SK-N-SH treated with all-trans-retinoic acid at 6 μM for 48 hours (cell line): Measurements from ENCODE around the gene ABI2.
"Not testable (repeated sequence)": the region's sequence is repeated elsewhere in the genome, so short reads cannot be mapped to it uniquely, and the experiment has no call there.

ENCODE experiments used
- ATAC-seq: fragments of 200-7000 bp; cut with Tn5 transposase; 3 replicates; pipeline ENCODE4 v1.9.1; 2020; ENCODE audit warnings: mild to moderate bottlenecking, moderate library complexity
- BACH2 ChIP-seq: fragments of 250-450 bp; sonication (Bioruptor Pico); IDR thresholded peaks from 2 replicates; pipeline ENCODE4 v1.9.0; 2021; ENCODE audit warnings: mild to moderate bottlenecking, borderline replicate concordance
- CSDC2 ChIP-seq: fragments of 250-450 bp; sonication (Bioruptor Pico); IDR thresholded peaks from 2 replicates; pipeline ENCODE4 v1.5.0; 2020; ENCODE audit warnings: mild to moderate bottlenecking, moderate library complexity
- ESRRG ChIP-seq: fragments of 250-450 bp; sonication (Bioruptor Pico); IDR thresholded peaks from 2 replicates; pipeline ENCODE4 v1.6.1; 2021; ENCODE audit warnings: mild to moderate bottlenecking
- GLIS3 ChIP-seq: fragments of 250-450 bp; sonication (Bioruptor Pico); IDR thresholded peaks from 2 replicates; pipeline ENCODE4 v1.5.0; 2020; ENCODE audit warnings: mild to moderate bottlenecking, moderate library complexity
- ISL1 ChIP-seq: fragments of 250-450 bp; sonication (Bioruptor Pico); IDR thresholded peaks from 2 replicates; pipeline ENCODE4 v2.1.2; 2022; ENCODE audit warnings: mild to moderate bottlenecking, moderate library complexity
- OSR1 ChIP-seq: fragments of 250-450 bp; sonication (Bioruptor Pico); IDR thresholded peaks from 2 replicates; pipeline ENCODE4 v1.8.0; 2022; ENCODE audit warnings: moderate library complexity, mild to moderate bottlenecking, inconsistent platforms
- RARB ChIP-seq: fragments of 250-450 bp; sonication (Bioruptor Pico); IDR thresholded peaks from 2 replicates; pipeline ENCODE4 v1.8.0; 2021; ENCODE audit warnings: mild to moderate bottlenecking, moderate library complexity
- SNAI2 ChIP-seq: fragments of 250-450 bp; sonication (Bioruptor Pico); IDR thresholded peaks from 2 replicates; pipeline ENCODE4 v1.5.0; 2020; ENCODE audit warnings: mild to moderate bottlenecking, moderate library complexity
- TCF4 ChIP-seq: fragments of 250-450 bp; sonication (Bioruptor Pico); IDR thresholded peaks from 2 replicates; pipeline ENCODE4 v1.8.0; 2021; ENCODE audit warnings: mild to moderate bottlenecking, moderate library complexity, borderline replicate concordance
- TOX ChIP-seq: fragments of 250-450 bp; sonication (Bioruptor Pico); IDR thresholded peaks from 2 replicates; pipeline ENCODE4 v1.8.0; 2021; ENCODE audit warnings: mild to moderate bottlenecking, moderate library complexity, borderline replicate concordance
- ZC3H10 ChIP-seq: fragments of 250-450 bp; sonication (Bioruptor Pico); IDR thresholded peaks from 2 replicates; pipeline ENCODE4 v1.5.1; 2021; ENCODE audit warnings: mild to moderate bottlenecking, moderate library complexity
- ZFP3 ChIP-seq: fragments of 250-450 bp; sonication (Bioruptor Pico); IDR thresholded peaks from 2 replicates; pipeline ENCODE4 v1.5.0; 2020; ENCODE audit warnings: mild to moderate bottlenecking, moderate library complexity
- ZFP30 ChIP-seq: fragments of 450-650 bp; formaldehyde crosslinking; IDR thresholded peaks from 2 replicates; pipeline ENCODE4 v1.5.0; 2022; ENCODE audit warnings: mild to moderate bottlenecking, moderate library complexity
- ZNF565 ChIP-seq: fragments of 450-650 bp; formaldehyde crosslinking; conservative IDR thresholded peaks from 2 replicates; pipeline ENCODE4 v1.5.0; 2020; ENCODE audit warnings: low read depth, mild to moderate bottlenecking, moderate library complexity
- ZNF8 ChIP-seq: fragments of 450-650 bp; formaldehyde crosslinking; IDR thresholded peaks from 2 replicates; pipeline ENCODE4 v1.5.0; 2020; ENCODE audit warnings: mild to moderate bottlenecking, moderate library complexity
- TF ChIP-seq, protein P1 (sequence below): fragments of 250-450 bp; sonication (Bioruptor Pico); IDR thresholded peaks from 2 replicates; pipeline ENCODE4 v1.8.0; 2021; ENCODE audit warnings: low read depth, mild to moderate bottlenecking, moderate library complexity, borderline replicate concordance
- TF ChIP-seq, protein P2 (sequence below): fragments of 250-450 bp; sonication (Bioruptor Pico); IDR thresholded peaks from 2 replicates; pipeline ENCODE4 v1.5.0; 2020; ENCODE audit warnings: mild to moderate bottlenecking, moderate library complexity
- TF ChIP-seq, protein P3 (sequence below): fragments of 250-450 bp; sonication (Bioruptor Pico); IDR thresholded peaks from 2 replicates; pipeline ENCODE4 v1.5.1; 2021; ENCODE audit warnings: mild to moderate bottlenecking, moderate library complexity
- TF ChIP-seq, protein P4 (sequence below): fragments of 250-450 bp; sonication (Bioruptor Pico); IDR thresholded peaks from 2 replicates; pipeline ENCODE4 v1.8.0; 2020; ENCODE audit warnings: mild to moderate bottlenecking, moderate library complexity, borderline replicate concordance

The ABI2 gene

DNA sequence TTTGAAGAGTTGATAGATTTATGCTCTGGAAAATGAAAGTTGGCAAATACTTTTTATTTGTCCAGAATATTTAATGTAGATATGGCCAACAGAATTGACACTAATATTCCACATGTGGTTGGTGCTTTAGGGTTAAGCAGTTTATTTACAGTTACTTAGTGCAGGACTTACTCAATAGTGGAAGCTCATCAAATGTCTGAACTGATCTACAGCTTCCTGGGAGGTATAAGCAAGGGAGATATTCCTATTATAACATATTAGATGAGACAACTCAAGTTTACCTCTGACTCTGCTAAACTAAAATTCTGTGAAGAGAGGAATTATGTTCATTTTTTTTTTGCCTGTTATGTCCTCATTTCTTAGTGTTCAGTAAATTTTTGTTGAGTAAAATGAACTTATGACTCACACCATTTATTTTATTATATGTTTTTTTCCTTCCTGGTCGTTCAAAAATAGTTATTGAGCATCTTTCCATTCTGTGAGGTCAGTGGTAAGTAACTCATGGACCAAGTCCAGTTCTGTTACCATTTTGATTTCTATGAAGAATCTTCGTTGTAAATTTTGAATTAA lies 13.6 kb downstream of the ABI2 start:
- no peak for TF ChIP-seq ZC3H10 (CRISPR knock-in tag)
- TF ChIP-seq ESRRG (CRISPR knock-in tag): no peak
- no peak for TF ChIP-seq ZNF565
- no peak for TF ChIP-seq ZNF8
- TF ChIP-seq ISL1: no peak
- TF ChIP-seq ZFP30: no peak
- TF ChIP-seq OSR1 (CRISPR knock-in tag): no peak
- TF ChIP-seq CSDC2 (CRISPR knock-in tag): no peak
- TF ChIP-seq, protein P1, sequence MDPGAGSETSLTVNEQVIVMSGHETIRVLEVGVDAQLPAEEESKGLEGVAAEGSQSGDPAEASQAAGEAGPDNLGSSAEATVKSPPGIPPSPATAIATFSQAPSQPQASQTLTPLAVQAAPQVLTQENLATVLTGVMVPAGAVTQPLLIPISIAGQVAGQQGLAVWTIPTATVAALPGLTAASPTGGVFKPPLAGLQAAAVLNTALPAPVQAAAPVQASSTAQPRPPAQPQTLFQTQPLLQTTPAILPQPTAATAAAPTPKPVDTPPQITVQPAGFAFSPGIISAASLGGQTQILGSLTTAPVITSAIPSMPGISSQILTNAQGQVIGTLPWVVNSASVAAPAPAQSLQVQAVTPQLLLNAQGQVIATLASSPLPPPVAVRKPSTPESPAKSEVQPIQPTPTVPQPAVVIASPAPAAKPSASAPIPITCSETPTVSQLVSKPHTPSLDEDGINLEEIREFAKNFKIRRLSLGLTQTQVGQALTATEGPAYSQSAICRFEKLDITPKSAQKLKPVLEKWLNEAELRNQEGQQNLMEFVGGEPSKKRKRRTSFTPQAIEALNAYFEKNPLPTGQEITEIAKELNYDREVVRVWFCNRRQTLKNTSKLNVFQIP (CRISPR knock-in tag): no peak
- TF ChIP-seq, protein P2, sequence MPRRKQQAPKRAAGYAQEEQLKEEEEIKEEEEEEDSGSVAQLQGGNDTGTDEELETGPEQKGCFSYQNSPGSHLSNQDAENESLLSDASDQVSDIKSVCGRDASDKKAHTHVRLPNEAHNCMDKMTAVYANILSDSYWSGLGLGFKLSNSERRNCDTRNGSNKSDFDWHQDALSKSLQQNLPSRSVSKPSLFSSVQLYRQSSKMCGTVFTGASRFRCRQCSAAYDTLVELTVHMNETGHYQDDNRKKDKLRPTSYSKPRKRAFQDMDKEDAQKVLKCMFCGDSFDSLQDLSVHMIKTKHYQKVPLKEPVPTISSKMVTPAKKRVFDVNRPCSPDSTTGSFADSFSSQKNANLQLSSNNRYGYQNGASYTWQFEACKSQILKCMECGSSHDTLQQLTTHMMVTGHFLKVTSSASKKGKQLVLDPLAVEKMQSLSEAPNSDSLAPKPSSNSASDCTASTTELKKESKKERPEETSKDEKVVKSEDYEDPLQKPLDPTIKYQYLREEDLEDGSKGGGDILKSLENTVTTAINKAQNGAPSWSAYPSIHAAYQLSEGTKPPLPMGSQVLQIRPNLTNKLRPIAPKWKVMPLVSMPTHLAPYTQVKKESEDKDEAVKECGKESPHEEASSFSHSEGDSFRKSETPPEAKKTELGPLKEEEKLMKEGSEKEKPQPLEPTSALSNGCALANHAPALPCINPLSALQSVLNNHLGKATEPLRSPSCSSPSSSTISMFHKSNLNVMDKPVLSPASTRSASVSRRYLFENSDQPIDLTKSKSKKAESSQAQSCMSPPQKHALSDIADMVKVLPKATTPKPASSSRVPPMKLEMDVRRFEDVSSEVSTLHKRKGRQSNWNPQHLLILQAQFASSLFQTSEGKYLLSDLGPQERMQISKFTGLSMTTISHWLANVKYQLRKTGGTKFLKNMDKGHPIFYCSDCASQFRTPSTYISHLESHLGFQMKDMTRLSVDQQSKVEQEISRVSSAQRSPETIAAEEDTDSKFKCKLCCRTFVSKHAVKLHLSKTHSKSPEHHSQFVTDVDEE (CRISPR knock-in tag): no peak
- TF ChIP-seq, protein P3, sequence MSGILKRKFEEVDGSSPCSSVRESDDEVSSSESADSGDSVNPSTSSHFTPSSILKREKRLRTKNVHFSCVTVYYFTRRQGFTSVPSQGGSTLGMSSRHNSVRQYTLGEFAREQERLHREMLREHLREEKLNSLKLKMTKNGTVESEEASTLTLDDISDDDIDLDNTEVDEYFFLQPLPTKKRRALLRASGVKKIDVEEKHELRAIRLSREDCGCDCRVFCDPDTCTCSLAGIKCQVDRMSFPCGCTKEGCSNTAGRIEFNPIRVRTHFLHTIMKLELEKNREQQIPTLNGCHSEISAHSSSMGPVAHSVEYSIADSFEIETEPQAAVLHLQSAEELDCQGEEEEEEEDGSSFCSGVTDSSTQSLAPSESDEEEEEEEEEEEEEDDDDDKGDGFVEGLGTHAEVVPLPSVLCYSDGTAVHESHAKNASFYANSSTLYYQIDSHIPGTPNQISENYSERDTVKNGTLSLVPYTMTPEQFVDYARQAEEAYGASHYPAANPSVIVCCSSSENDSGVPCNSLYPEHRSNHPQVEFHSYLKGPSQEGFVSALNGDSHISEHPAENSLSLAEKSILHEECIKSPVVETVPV (CRISPR knock-in tag): no peak
- TF ChIP-seq SNAI2 (CRISPR knock-in tag): no peak
- no peak for TF ChIP-seq BACH2 (CRISPR knock-in tag)
- TF ChIP-seq GLIS3 (CRISPR knock-in tag): no peak
- no peak for ATAC-seq

DNA sequence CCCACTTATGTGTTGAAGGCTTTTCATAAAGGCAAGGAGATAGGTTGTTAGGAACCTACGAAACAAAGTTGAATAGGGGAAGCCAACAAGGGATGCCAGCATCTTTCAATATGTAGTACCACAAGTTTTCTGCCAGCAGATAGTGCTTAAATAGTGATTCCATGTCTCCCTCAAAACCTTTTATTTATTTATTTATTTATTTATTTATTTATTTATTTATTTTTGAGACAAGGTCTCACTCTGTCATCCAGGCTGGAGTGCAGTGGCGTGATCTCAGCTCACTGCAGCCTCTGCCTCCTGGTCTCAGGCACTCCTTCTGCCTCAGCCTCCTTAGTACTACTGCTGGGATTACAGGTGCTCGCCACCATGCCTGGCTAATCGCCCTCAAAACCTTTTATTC lies 14.2 kb downstream of the ABI2 start:
- not testable (repeated sequence) for ATAC-seq

DNA sequence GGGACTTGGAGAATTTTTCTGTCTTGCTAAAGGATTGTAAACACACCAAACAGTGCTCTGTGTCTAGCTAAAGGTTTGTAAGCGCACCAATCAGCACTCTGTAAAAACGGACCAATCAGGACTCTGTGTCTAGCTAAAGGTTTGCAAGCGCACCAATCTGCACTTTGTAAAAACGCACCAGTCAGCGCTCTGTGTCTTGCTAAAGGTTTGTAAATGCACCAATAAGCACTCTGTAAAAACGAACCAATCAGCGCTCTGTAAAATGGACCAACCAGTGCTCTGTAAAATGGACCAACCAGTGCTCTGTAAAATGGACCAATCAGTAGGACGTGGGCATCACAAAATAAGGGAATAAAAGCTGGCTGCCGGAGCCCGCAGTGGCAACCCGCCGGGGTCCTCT lies 16.5 kb downstream of the ABI2 start:
- no peak for TF ChIP-seq BACH2 (CRISPR knock-in tag)
- TF ChIP-seq GLIS3 (CRISPR knock-in tag): no peak
- no peak for TF ChIP-seq ZNF565
- TF ChIP-seq ZC3H10 (CRISPR knock-in tag): no peak
- no peak for TF ChIP-seq ZFP30
- TF ChIP-seq, protein P1 (CRISPR knock-in tag): no peak
- TF ChIP-seq, protein P2 (CRISPR knock-in tag): no peak
- no peak for TF ChIP-seq CSDC2 (CRISPR knock-in tag)
- TF ChIP-seq RARB (CRISPR knock-in tag): no peak
- TF ChIP-seq TCF4 (CRISPR knock-in tag): no peak
- no peak for TF ChIP-seq ESRRG (CRISPR knock-in tag)
- TF ChIP-seq ZNF8: no peak
- no peak for TF ChIP-seq OSR1 (CRISPR knock-in tag)
- TF ChIP-seq, protein P4, sequence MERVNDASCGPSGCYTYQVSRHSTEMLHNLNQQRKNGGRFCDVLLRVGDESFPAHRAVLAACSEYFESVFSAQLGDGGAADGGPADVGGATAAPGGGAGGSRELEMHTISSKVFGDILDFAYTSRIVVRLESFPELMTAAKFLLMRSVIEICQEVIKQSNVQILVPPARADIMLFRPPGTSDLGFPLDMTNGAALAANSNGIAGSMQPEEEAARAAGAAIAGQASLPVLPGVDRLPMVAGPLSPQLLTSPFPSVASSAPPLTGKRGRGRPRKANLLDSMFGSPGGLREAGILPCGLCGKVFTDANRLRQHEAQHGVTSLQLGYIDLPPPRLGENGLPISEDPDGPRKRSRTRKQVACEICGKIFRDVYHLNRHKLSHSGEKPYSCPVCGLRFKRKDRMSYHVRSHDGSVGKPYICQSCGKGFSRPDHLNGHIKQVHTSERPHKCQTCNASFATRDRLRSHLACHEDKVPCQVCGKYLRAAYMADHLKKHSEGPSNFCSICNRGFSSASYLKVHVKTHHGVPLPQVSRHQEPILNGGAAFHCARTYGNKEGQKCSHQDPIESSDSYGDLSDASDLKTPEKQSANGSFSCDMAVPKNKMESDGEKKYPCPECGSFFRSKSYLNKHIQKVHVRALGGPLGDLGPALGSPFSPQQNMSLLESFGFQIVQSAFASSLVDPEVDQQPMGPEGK (CRISPR knock-in tag): no peak
- TF ChIP-seq ZFP3 (CRISPR knock-in tag): no peak
- TF ChIP-seq TOX (CRISPR knock-in tag): no peak
- TF ChIP-seq ISL1: no peak
- no peak for ATAC-seq
